HG03457 (cell line): ENCODE measurements around the gene BCAN.
"Not testable (repeated sequence)": the region's sequence is repeated elsewhere in the genome, so short reads cannot be mapped to it uniquely, and the experiment has no call there.

Source experiments
- ATAC-seq: cut with Tn5 transposase; IDR thresholded peaks from one replicate; pipeline ENCODE4 v1.9.1; 2021; ENCODE audit warnings: moderate number of reproducible peaks; ENCODE audit not compliant: unreplicated experiment

The BCAN gene

GRCh38 chr1:156641761-156642264, at the start of gene BCAN:
Gene BCAN (plus strand): TSS chr1:156642117. CDS start chr1:156646055, 3,938 bp downstream.
- no peak for ATAC-seq

GRCh38 chr1:156592158-156592909, 49.6 kb upstream of the BCAN start:
- ATAC-seq = no peak

GRCh38 chr1:156592910-156593660, 48.8 kb upstream of the BCAN start:
- ATAC-seq = no peak

- no peak for ATAC-seq
These were observed 48.3 kb upstream of the BCAN start for GRCh38 chr1:156593661-156593989.

- no peak for ATAC-seq
These were observed 47.7 kb upstream of the BCAN start for GRCh38 chr1:156594190-156594589.

GRCh38 chr1:156595016-156595415, 46.9 kb upstream of the BCAN start:
- ATAC-seq = no peak

GRCh38 chr1:156596426-156596825, 45.5 kb upstream of the BCAN start:
- ATAC-seq = no peak

GRCh38 chr1:156598125-156598524, 43.8 kb upstream of the BCAN start:
- ATAC-seq = no peak

GRCh38 chr1:156598731-156599432, 43.0 kb upstream of the BCAN start:
- no peak for ATAC-seq

GRCh38 chr1:156599811-156600210, 42.1 kb upstream of the BCAN start:
- no peak for ATAC-seq

GRCh38 chr1:156600733-156601121, 41.2 kb upstream of the BCAN start:
- no peak for ATAC-seq

- ATAC-seq = no peak
These were observed 40.6 kb upstream of the BCAN start, which contains the start of gene GPATCH4 for GRCh38 chr1:156601122-156601830. Gene GPATCH4 (minus strand): TSS chr1:156601479.

GRCh38 chr1:156601892-156602291, 40.0 kb upstream of the BCAN start:
- no peak for ATAC-seq

GRCh38 chr1:156602557-156602993, 39.3 kb upstream of the BCAN start:
- ATAC-seq = no peak

GRCh38 chr1:156607344-156607743, 34.6 kb upstream of the BCAN start:
- not testable (repeated sequence) for ATAC-seq

- no peak for ATAC-seq
These were observed 33.8 kb upstream of the BCAN start for GRCh38 chr1:156608036-156608674.

- ATAC-seq = no peak
These were observed 32.9 kb upstream of the BCAN start for GRCh38 chr1:156608981-156609380.

GRCh38 chr1:156610072-156610471, 31.8 kb upstream of the BCAN start:
- ATAC-seq = not testable (repeated sequence)

GRCh38 chr1:156612666-156613065, 29.3 kb upstream of the BCAN start:
- ATAC-seq = no peak

GRCh38 chr1:156615946-156616345, 26.0 kb upstream of the BCAN start:
- ATAC-seq = no peak
